Thoracic aorta (tissue), 2 donors: Measurements from ENCODE around the gene ADAM22. TPM values are rescaled to one million over a fixed set of nuclear protein-coding genes. Genes with fewer than 3 reads are reported as not detected.
"Not testable (repeated sequence)": the region's sequence is repeated elsewhere in the genome, so short reads cannot be mapped to it uniquely, and the experiment has no call there.

ENCODE experiments used
- ATAC-seq: fragments of 150-250 bp; one replicate; pipeline ENCODE4 v1.8.0; 2017; ENCODE audit warnings: low read depth; ENCODE audit not compliant: insufficient number of reproducible peaks, low FRiP score
- DNase-seq: peaks from one replicate; pipeline ENCODE4 v3.0.0-alpha.2; 2020; ENCODE audit warnings: low spot score
- H3K27ac ChIP-seq, 2 donors: fragments of 200-600 bp; sonication (generic); 1 replicate in 1 of 2; 2 replicates in 1 of 2; pipeline ENCODE4 v1.5.1; 2016; ENCODE audit warnings: mild to moderate bottlenecking in 2 of 2, moderate library complexity in 2 of 2
- H3K27me3 ChIP-seq: fragments of 200-600 bp; sonication (generic); replicated peaks from 2 replicates; pipeline ENCODE4 v1.6.0; 2016; ENCODE audit warnings: mild to moderate bottlenecking; ENCODE audit not compliant: insufficient read depth
- H3K36me3 ChIP-seq: fragments of 200-600 bp; sonication (generic); one replicate; pipeline ENCODE4 v1.5.1; 2016
- H3K4me1 ChIP-seq, 2 donors: fragments of 200-600 bp; sonication (generic); 1 replicate in 1 of 2; 2 replicates in 1 of 2; pipeline versions ENCODE4 v1.5.1 to v1.6.0; 2016; ENCODE audit warnings: low read depth in 2 of 2, mild to moderate bottlenecking in 1 of 2; ENCODE audit not compliant: control insufficient read depth in 1 of 2
- H3K4me3 ChIP-seq: fragments of 200-600 bp; sonication (generic); 2 replicates; pipeline ENCODE4 v1.5.1; 2016; ENCODE audit warnings: mild to moderate bottlenecking
- H3K9me3 ChIP-seq: fragments of 200-600 bp; sonication (generic); 2 replicates; pipeline ENCODE4 v1.5.1; 2016
- CTCF ChIP-seq: fragments of 200-600 bp; sonication (generic); IDR thresholded peaks from one replicate; pipeline ENCODE4 v1.5.1; 2019; ENCODE audit warnings: antibody characterized with exemption
- total RNA-seq, 2 donors: library from RNA; depleted of rRNA; stranded (reverse); fragments of >200 nt; gene quantifications; one replicate each; pipeline versions ENCODE4 v1.1.0 to v1.2.3, GENCODE V29; 2016

ADAM22 gene
- total RNA-seq, 2 donors from 2014 or later: 5.0 to 5.4 TPM

DNA sequence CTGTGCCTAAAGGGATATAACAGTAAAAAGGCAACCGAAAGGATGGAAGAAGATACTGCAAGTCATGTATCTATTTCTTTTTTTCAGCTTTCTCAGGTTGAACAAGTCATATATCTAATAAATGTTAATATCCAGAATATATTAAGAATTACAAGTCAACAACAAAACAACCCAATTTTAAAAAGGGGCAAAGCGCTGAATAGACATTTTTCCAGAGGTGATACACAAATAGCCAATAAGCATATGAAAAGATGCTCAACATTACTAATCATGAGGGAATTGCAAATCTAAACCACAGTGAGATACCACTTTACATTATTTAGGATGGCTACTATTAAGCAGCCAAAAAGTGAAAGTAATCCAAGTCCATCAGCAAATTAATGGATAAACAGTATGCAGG lies 34.8 kb upstream of the ADAM22 start:
- no peak for TF ChIP-seq CTCF
- no peak overlapping the region for H3K27ac ChIP-seq
- H3K27me3 ChIP-seq: no peaks in the 10 kb centered on the region
- peaks cover 5% of the 10 kb centered on the region for H3K36me3 ChIP-seq
- no peaks in the 10 kb centered on the region for H3K9me3 ChIP-seq
- H3K4me1 ChIP-seq: no peaks in the 10 kb centered on the region
- ATAC-seq (no peak), DNase-seq (no peak)
- no peak overlapping the region for H3K4me3 ChIP-seq

DNA sequence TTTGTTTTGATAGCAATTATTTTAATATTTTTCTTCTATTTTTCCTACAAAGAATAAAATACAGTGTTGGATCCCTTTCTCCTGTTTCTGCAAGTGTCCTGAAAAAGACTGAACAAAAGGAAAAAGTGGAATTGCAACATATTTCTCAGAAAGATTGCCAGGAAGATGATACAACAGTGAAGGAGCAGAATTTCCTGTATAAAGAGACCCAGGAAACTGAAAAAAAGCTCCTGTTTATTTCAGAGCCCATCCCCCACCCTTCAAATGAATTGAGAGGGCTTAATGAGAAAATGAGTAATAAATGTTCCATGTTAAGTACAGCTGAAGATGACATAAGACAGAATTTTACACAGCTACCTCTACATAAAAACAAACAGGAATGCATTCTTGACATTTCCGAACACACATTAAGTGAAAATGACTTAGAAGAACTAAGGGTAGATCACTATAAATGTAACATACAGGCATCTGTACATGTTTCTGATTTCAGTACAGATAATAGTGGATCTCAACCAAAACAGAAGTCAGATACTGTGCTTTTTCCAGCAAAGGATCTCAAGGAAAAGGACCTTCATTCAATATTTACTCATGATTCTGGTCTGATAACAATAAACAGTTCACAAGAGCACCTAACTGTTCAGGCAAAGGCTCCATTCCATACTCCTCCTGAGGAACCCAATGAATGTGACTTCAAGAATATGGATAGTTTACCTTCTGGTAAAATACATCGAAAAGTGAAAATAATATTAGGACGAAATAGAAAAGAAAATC lies 26.7 kb upstream of the ADAM22 start:
- not testable (repeated sequence) for H3K9me3 ChIP-seq, H3K36me3 ChIP-seq, H3K4me1 ChIP-seq, DNase-seq, H3K27ac ChIP-seq, ATAC-seq, H3K4me3 ChIP-seq, H3K27me3 ChIP-seq

- H3K4me3 ChIP-seq, H3K4me1 ChIP-seq, ATAC-seq, H3K36me3 ChIP-seq, H3K27me3 ChIP-seq, H3K9me3 ChIP-seq, DNase-seq, H3K27ac ChIP-seq: not testable (repeated sequence)
These were observed 25.2 kb upstream of the ADAM22 start for GRCh38 chr7:87908814-87909213.

DNA sequence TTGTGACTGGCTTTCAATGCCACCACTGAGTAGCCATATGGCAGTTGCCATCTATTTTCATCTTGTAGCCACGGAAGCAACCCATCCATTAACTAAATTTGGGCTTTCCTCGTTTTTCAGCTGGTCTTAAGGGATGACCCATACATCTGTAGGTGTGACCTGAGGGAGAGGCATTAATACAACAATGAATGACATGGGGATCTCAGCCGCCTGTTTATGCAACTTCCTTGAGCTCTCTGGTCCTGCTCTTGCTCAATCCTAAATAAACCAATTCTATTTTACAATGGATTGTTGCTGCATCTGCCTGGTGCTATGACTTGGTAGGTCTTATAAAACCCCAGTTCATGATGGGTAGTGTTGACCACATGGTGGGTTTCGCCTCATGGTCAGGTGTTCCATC lies 21.9 kb upstream of the ADAM22 start:
- Histone ChIP-seq H3K9me3 (no peaks in the 10 kb centered on the region), H3K4me1 (no peaks in the 10 kb centered on the region), H3K27me3 (no peaks in the 10 kb centered on the region), H3K4me3 (no peak overlapping the region), H3K36me3 (peaks cover 5% of the 10 kb centered on the region), H3K27ac (no peak overlapping the region)
- no peak for DNase-seq
- ATAC-seq: no peak
- no peak for TF ChIP-seq CTCF

DNA sequence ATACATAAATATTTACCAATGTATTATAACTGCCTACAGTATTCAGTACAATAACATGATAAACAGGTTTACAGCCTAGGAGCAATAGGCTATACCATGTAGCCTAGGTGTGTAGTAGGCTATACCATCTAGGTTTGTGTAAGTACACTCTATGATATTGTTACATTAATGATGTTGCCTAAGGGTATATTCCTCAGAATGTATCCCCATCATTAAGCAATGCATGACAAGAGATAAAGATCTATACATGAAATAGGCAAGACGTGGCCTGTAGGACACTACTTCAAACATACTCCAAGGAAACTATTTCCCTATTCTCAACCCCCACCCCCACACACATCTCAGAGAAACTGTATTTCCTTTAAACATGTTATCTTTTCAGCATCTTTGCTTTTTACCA lies 15.3 kb upstream of the ADAM22 start:
- no peak overlapping the region for H3K27ac ChIP-seq
- H3K27me3 ChIP-seq: no peaks in the 10 kb centered on the region
- no peak overlapping the region for H3K4me3 ChIP-seq
- H3K9me3 ChIP-seq: no peaks in the 10 kb centered on the region
- ATAC-seq (no peak), DNase-seq (no peak)
- no peak for TF ChIP-seq CTCF
- no peaks in the 10 kb centered on the region for H3K36me3 ChIP-seq
- no peaks in the 10 kb centered on the region for H3K4me1 ChIP-seq

DNA sequence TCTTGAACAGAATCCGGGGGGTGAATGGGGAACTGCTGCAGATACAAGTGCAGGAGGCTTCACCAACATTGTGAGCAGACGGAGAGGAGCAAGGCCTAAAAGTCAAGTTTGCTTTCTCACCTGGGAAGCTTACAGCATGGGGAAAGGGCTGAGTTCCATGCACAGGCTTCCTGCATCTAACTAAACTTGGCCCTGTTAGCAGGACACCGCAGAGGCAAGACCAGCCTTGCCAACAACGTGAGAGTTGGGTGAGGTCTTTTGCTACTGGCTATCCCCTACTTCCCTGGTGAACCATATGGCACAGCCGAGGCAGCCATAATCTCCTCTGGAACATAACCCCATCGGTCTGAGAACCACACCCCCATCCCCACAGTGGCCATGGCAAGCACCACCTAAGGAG lies 14.2 kb upstream of the ADAM22 start:
- no peaks in the 10 kb centered on the region for H3K4me1 ChIP-seq
- no peaks in the 10 kb centered on the region for H3K9me3 ChIP-seq
- no peaks in the 10 kb centered on the region for H3K27me3 ChIP-seq
- no peaks in the 10 kb centered on the region for H3K36me3 ChIP-seq
- TF ChIP-seq CTCF: no peak
- H3K4me3 ChIP-seq: no peak overlapping the region
- ATAC-seq (no peak), DNase-seq (no peak)
- H3K27ac ChIP-seq: no peak overlapping the region
